HG03280 (cell line): ENCODE data around the gene IGF2BP3.

Experiments used
- ATAC-seq: cut with Tn5 transposase; IDR thresholded peaks from one replicate; pipeline ENCODE4 v1.9.1; 2021; ENCODE audit warnings: mild to moderate bottlenecking, moderate library complexity; ENCODE audit not compliant: unreplicated experiment

IGF2BP3 gene

DNA sequence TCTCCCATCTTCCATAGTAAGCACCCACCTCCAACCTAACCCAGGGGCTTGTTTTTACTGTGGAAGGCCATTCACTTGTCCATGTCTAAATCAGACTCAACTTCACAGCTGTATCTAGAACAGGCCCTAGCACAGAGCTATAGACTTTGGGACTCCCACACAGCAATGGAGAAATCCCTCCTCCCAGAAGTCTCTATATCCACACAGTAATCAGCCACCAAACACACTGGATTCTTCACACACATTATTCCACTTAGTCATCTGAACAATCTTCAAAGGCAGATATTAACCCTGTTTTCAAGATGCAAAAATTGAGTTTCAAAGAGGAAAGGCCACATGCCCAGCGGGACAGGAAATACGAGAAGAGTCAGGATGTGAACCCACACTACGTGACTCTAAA is 89.3 kb downstream of the IGF2BP3 start:
- no peak for ATAC-seq

DNA sequence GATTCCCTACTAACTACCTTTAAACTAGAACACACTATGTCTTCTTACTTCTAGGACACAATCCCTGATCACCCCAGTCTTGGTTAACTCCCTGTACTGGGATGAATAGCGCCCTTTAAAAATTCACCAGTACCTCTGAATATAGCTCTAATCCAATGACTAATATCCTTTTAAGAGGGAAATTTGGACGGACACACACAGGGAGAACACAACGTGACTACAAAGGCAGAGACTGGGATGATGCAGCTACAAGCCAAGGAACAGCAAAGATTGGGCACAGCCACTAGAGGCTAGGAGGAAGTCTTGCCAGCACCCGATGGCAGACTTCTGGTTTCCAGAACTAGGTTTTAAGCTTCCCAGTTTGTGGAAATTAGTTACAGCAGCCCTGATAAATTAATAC is 89.7 kb downstream of the IGF2BP3 start:
- ATAC-seq, result no peak

DNA sequence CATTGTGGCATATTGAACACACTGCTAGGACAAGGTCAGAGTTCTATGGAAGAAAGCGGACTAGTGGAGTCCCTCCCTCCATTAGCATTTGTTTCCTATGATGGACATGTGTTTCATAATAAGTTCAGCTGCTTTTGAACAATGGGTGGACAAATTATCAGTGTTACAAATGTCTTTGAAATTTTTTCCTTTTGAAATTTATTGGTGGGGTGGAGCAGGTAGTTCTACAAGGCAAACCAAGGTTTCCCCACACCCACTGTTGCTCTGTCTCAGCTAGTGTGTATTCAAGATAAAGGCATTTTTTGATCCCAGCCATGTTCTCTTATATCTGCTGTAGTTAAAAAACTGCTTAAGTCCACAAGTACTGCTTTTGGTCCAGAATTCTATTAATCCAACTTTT is 91.3 kb downstream of the IGF2BP3 start:
- no peak for ATAC-seq

DNA sequence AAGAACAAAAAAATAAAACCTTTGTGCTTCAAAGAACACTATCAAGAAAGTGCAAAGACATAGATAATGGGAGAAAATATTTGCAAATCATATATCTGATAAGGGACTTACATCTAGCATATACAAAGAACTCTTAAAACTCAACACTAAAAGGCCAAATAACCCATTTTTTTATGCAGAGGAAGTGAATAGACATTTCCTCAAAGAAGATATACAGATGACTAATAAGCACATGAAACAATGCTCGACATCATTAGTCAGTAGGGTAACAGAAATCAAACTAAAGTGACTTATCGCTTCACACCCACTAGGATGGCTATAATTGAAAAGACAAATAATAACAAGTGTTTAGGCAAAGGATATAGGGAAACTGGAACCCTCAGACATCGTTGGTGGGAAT is 93.2 kb downstream of the IGF2BP3 start:
- no peak for ATAC-seq

DNA sequence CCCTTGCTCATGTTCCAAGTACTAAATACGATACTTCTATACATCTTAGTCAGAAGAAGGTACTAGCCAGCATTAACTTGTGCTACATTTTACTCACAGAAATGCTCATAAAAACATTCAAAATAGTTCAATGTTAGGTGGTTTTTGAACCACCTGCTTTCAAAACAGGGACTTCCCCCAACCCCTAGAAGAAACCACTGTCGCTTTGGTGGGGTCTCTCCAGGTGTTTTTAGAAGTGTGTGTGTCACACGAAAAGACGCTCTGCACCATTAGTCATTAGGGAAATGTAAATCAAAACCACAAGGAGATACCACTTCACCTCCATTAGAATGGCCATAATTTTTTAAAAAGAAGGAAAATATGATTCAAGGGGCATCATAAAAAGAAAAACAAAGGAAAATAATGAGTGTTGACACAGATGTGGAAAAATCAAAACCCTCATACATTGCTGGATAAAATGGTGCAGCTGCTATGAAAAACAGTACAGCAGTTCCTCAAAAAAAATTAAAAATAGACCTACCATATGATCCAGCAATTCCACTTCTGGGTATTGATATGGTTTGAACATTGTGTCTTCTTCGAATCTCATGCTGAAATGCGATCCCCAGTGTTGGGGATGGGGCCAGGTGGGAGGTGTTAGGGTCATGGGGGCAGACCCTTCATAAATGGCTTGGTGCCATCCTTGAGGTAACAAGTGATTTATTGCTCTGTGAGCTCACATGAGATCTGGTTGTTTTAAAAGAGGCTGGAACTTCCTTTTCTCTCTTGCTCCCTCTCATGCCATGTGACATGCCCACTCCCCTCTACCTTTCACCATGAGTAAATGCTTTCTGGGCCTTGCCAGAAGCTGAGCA is 96.9 kb downstream of the IGF2BP3 start:
- ATAC-seq, result peak; percentile 55

DNA sequence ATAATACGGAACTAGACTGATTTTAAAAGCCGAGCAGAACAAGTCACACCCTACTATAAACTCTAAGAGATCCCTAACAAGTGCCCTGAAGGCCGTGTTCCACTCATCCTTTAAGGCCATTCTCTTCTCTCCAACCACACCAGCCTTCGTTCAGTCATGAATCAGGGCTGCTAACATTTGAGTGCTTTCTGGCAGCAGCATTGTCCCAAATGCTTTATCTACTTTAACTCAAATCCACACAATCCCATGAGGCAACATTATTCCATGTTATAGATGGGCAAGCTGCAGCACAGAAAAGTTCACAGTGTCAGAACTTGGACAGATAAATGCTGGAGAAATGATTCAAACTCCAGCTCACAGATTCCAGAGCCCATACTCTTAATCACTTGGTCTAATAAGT is 97.7 kb downstream of the IGF2BP3 start:
- no peak for ATAC-seq

DNA sequence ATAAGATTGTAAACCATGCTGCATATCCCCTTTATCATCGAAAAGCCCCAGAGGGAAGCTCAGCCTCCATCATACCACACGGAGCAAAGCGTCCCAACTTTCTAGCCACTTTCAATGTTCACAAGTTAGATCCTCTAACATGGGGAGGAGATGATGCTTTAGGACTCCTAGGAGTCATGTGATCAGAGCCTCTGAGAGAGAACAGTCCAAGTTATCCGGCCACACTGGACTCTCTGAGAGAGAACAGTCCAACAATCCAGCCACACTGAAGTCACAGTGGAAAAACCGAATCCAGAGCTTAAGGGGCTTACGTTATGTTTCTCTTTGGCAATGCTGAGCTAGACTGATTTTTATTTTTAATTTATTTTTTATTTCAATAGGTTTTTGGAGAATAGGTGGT is 98.6 kb downstream of the IGF2BP3 start:
- no peak for ATAC-seq

DNA sequence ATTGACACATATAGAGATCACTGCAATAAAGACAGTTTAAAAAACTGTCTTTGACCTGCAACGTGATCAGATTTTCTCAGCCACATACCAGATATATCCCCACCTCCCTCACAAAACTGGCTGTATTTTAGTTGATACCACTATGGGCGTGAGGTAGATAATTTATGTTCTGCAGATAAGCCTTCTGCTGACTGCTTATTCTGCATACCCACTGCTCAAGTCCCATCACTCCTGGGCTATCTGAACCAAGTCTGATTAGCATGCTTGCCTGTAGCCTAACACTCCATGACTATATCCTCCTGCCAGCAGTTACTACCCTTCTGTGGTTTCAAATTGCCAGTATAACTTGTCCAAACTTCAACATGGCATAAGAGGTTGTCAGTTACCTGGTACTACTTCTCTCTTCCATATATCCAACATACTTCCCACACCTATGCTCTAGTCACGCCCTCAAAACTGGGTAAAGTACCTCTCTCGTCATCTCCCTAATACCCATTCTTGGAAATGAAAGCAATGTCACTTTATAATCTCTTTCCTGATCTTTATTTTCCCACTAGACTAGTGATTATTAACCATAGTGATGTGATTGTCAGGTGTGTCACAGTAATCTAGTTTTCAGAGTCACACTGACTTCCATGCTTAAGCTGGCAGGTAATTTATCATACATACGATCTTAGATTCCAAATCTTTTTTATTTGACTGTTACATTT is 100.4 kb downstream of the IGF2BP3 start:
- ATAC-seq, result no peak

DNA sequence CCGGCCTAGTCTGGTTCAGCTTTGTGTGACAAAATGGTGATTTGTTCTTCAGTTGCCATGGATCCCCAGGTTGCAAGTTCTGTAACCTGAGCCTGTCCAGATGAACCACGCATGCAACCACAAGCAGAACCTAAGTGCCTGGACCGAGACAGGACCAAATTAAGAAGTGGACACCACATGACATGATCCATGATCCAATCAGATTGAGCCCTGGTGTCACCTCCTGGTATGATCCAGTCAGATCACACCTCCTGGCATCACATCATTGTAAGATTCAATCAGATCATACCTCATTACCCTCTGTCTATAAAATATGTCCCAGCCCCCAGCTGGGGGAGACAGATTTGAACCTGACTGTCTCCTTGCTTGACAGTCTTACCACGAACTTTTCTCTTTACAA is 101.2 kb downstream of the IGF2BP3 start:
- no peak for ATAC-seq

DNA sequence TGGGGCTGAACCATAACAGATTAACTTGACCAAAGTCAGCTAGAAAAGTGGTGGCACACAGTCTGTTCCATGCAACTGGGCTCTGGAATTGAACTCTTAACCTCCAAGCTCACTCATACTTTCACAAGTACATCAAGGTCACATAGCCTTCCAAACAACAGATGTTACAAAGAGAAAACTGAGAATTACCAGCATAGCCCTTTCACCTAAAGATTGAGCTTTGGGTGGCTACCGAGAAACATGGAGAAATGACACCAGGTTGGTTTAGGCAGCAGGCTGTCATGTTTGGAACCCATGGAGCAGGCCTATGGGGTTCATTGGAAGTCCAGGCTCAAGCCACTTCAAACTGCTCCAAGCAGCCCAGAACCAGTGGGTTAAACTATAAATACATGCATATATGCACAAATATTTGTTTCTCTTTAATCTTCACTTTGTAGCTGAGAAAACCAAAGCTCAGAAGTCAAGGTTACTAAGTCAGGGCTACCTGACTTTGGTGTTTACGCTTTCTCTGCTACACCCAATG is 112.1 kb downstream of the IGF2BP3 start:
- no peak for ATAC-seq

DNA sequence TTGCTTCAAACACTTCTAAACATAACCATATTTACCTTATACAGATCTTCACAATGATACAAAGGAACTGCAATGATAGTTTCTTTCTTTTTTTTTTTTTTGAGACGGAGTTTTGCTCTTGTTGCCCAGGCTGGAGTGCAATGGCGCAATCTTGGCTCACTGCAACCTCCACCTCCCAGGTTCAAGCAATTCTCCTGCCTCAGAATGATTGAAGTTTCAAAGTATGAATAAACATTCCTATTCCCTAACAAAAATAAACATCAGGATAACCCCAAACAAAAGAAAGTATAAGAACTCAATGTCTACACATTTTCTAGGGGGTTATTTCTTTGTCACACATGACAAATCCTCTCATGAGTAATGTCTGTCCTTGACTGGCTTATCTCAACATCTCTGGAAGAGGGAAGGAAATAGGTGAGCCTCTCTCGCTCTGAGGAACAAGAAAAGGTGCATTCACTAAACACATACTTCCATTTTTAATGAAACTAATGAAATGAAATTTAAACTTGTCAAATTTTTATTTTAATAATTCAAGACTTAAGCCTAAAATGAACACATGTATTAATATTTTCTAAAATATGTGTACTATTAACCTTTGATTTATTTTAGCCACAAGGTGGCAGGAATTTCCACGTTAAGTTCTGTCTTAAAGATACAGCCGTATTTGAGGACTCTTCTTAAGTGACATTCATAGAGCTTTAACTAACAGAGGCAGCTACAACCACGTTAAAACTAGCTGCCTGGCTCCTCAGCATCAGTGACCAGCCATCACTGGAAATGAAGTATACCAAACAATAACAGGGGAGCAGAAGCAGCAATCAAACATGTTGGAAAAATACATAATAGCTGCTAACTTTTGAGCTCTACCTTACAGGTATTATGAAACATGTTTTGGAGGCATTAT is 112.8 kb downstream of the IGF2BP3 start:
- peak; percentile 69 for ATAC-seq

DNA sequence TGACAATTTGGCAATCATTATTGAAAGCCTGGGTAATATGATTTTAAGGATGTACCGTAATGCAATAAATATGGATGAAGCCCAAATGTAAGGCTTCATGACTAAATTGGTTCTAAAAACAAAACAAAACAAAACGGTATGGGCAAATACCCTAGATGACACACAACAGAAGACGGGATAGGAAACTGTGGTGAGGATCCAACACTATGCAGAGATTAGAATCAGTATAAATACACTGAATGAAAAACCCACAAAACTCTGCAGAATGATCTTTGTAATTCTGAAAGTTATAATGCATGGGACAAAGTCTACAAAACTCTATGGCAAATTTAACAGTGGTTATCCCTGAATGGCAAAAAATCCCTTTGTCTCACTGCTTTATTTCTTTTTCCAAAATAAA is 113.6 kb downstream of the IGF2BP3 start:
- ATAC-seq, result no peak

DNA sequence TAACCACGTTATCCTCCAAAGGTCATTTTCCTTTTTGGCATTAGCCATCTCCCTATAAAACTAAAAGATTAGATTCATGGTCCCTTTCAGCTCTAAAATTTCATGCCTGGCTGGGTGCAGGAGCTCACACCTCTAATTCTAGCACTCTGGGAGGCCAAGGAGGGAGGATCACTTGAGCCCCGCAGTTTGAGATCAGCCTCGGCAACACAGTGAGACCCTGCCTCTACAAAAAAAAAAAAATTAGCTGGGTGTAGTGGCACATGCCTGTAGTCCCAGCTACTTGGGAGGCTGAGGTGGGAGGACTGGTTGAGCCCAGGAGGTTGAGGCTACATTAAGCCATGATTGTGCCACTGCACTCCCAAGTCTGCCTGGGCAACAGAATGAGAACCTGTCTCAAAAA is 114.1 kb downstream of the IGF2BP3 start:
- no peak for ATAC-seq

DNA sequence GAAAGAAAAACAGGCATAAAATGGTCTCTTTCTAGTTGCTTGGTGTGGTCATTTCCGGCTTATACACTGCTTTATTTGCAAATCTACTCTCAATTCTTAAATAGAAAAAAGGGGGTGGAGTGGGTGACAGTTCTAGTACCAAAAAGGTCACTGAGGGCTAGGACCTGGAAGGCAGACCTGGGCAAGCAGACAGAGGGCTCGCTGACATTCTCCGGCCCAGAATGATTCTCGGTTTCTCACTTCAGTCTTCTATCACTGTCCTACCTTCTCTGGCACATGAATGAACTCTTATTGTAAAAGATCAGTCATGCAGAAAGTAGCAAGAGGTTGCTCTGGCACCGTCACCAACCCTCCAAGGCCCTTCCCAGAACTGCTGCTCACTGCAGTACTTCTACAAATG is 117.1 kb downstream of the IGF2BP3 start:
- ATAC-seq, result no peak

DNA sequence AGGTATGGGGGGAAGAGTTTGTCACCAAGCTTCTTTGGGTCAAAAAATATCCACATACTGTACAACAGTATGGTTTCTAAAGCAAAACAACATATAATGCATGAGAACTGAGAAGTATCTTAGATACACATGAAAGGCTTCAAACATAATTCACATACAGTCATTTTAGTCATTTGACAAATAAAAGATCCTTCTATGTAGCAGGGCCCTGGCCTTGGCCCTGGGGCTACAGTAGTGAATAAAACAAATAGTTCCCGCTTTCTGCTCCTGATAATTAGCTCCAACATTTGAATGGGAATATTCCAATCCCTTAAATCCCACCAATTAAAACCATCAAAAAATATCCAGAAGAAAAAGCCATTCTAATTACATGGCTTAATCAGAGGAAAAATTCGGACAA is 119.8 kb downstream of the IGF2BP3 start:
- no peak for ATAC-seq

DNA sequence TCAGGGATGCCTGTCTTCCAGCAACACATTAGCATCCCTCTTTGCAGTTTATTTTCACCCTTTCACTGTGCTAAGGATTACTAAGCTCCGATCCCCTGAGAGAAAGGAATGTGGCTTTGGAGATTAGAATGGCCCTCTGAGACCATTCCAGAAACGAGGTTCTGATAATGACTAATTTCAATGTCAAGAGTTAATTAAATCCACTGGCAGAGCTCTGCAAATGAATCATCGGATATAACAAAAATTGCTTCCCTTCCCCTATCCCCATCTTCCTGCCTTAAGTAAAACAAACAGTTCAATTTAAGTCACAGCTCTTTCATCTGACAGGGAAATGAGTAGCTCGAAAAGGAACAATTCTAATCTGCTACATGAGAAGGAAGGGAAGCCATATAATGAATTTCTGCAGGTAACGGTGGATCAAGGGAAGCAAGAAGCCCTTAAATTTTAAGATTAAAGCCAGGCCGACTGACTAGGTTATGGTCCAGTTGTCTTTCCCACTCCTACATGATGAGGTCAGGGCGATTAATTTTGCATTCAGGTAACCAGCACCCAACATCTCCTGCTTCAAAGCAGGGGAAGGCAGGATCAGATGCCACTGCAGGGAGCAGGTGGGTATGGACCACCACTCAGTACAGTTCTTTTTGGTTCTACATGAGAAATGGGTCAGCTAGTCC is 120.7 kb downstream of the IGF2BP3 start:
- no peak for ATAC-seq

DNA sequence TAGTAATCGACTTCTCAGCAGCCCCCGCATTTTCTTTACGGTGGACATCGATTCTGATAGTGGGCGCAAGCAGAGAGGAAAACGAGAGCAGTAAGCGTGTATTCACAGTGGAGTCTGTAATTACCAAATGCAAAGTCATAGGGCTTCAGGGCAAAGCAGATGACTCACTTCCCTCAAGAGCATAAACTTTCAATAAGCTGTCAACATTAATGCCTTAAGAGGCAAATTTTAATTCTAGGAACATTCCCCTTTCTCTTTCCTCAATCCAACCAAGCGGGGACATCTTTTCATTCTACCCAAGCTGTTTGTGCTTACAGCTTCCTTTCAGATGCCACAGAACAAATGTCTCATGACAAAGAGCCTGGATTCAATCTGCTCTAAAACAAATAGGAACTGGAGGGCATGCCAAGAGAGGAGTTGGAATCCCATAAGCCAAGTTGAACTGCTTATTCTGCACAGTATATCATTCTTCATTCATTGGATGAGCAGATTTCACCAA is 122.6 kb downstream of the IGF2BP3 start:
- ATAC-seq, result no peak

DNA sequence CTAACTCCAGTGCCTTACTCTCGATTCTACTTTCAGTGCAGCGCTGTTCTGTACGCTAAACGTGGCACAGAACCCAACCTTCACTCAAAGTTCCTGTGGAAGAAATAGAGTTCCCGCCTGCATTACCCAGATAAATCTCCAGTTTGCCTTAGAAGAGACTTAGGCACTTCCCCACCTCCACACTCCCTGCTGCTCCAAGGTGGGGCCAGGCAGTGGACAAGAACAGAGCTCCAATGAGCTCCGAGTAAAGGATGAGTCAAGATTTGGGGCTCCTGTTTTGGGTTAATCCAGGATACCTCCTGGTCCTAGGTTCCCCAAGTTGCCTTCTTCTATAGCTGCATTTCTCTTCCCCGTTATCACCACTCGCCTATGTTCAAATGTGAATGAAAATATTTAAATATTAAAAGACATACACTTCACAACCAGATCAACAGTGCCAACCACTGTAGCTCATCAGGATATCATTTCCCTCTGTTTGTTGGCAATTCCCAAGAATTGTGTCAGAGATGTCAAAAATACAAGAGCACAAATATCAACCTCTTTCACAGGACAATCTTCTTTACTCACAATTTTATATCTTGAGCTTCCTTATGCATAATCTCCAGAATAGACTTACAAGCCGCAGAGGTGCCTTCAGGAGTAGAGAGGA is 123.1 kb downstream of the IGF2BP3 start:
- ATAC-seq, result no peak

DNA sequence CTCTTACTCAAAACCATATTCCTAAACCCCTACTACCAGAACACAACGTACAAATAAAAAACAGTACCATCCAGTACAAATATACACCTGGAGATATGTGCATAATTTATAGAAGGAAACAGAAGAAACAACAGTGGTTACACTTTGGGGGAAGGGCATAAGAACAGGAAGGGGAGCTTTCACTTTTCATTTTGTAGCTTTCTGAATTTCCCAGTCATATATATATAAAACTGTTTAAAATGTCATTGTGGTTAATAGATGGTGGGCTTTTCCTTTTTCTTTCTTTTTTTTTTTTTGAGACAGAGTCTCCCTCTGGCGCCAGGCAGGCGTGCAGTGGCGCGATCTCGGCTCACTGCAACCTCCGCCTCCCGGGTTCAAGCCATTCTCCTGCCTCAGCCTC is 124.0 kb downstream of the IGF2BP3 start:
- no peak for ATAC-seq

DNA sequence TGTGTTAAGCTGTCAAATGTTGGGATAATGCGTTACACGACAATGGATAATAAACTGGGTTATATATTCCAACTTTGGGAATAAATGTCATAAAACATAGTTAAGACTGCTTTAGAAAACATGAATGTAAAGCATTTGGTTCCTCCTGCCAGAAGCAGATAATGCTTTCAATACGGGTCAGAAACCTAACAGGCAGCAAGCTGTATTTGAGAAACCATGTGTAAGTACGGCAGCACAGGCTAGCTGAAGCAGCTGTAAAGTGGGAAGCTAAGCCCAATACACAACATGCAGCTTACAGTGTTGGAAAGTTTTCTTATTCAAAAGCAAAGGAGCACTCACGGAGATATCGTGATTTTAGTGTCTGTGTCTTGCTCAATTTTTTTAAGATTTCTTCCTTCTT is 124.7 kb downstream of the IGF2BP3 start:
- no peak for ATAC-seq
